GM19351 (cell line): Measurements from ENCODE around the gene COQ8B.

Experiments used
- ATAC-seq: cut with Tn5 transposase; IDR thresholded peaks from one replicate; pipeline ENCODE4 v1.9.1; 2021; ENCODE audit warnings: mild to moderate bottlenecking, moderate library complexity; ENCODE audit not compliant: unreplicated experiment

Gene COQ8B

GRCh38 chr19:40718774-40719391 lies 2.2 kb upstream of the COQ8B start:
- no peak for ATAC-seq

- no peak for ATAC-seq
Measured at GRCh38 chr19:40717880-40718773, 1.4 kb upstream of the COQ8B start.

- ATAC-seq = no peak
Measured at GRCh38 chr19:40717325-40717879, 716 bp upstream of the COQ8B start.

GRCh38 chr19:40716031-40716481 lies 630 bp downstream of the COQ8B start:
- ATAC-seq = no peak

- ATAC-seq = peak; percentile 64
Measured at GRCh38 chr19:40714441-40715299, 2.0 kb downstream of the COQ8B start.

- ATAC-seq = no peak
Measured at GRCh38 chr19:40713939-40714338, 2.7 kb downstream of the COQ8B start.

- ATAC-seq = no peak
Measured at GRCh38 chr19:40709817-40710216, 6.9 kb downstream of the COQ8B start.

- no peak for ATAC-seq
Measured at GRCh38 chr19:40707615-40708014, 9.1 kb downstream of the COQ8B start.

- ATAC-seq = no peak
Measured at GRCh38 chr19:40705950-40706619, 10.6 kb downstream of the COQ8B start.

GRCh38 chr19:40705362-40705651 lies 11.4 kb downstream of the COQ8B start:
- ATAC-seq = no peak

- no peak for ATAC-seq
Measured at GRCh38 chr19:40704491-40705361, 12.0 kb downstream of the COQ8B start.

- ATAC-seq = no peak
Measured at GRCh38 chr19:40703029-40703755, 13.5 kb downstream of the COQ8B start.

GRCh38 chr19:40702337-40703012 lies 14.2 kb downstream of the COQ8B start:
- ATAC-seq = no peak

GRCh38 chr19:40701758-40702157 lies 14.9 kb downstream of the COQ8B start:
- no peak for ATAC-seq

- no peak for ATAC-seq
Measured at GRCh38 chr19:40700083-40700482, 16.6 kb downstream of the COQ8B start.

GRCh38 chr19:40697007-40697406 lies 19.7 kb downstream of the COQ8B start:
- ATAC-seq = no peak

GRCh38 chr19:40695881-40696280 lies 20.8 kb downstream of the COQ8B start:
- no peak for ATAC-seq

- no peak for ATAC-seq
Measured at GRCh38 chr19:40693896-40694295, 22.8 kb downstream of the COQ8B start.
